Muscle of back (tissue), 11 donors: ENCODE data around the gene BAK1. TPM values are rescaled to one million over a fixed set of nuclear protein-coding genes. Genes with fewer than 3 reads are reported as not detected.
"Not testable (repeated sequence)": the region's sequence is repeated elsewhere in the genome, so short reads cannot be mapped to it uniquely, and the experiment has no call there.

Experiments
- DNase-seq, 3 donors: peaks; one replicate each; pipeline versions ENCODE4 v3.0.0 to v3.0.0-alpha.2; 2013
- polyA plus RNA-seq, 10 donors: library from polyadenylated mRNA; unstranded; fragments of 120-200 nt; gene quantifications; one replicate each; pipeline ENCODE4 v1.2.1, GENCODE V29; 2013; ENCODE audit not compliant: insufficient read length in 10 of 10

The BAK1 gene
- polyA plus RNA-seq, 10 donors: 14.4 to 20.8 (median 17.3) TPM

- DNase-seq: no peak
These were observed 30.0 kb upstream of the BAK1 start for GRCh38 chr6:33610067-33610466.

GRCh38 chr6:33609528-33609927 is 29.5 kb upstream of the BAK1 start:
- DNase-seq: no peak

- DNase-seq: no peak
These were observed 28.9 kb upstream of the BAK1 start for GRCh38 chr6:33609019-33609418.

GRCh38 chr6:33607784-33608161 is 27.7 kb upstream of the BAK1 start:
- no peak for DNase-seq

- DNase-seq: no peak
These were observed 27.2 kb upstream of the BAK1 start for GRCh38 chr6:33607126-33607783.

- DNase-seq: no peak
These were observed 26.6 kb upstream of the BAK1 start for GRCh38 chr6:33606642-33607041.

GRCh38 chr6:33604941-33605854 is 25.1 kb upstream of the BAK1 start:
- DNase-seq: no peak

GRCh38 chr6:33602180-33602579 is 22.1 kb upstream of the BAK1 start:
- DNase-seq: no peak

- DNase-seq: no peak
These were observed 20.7 kb upstream of the BAK1 start for GRCh38 chr6:33600761-33601160.

GRCh38 chr6:33599413-33599938 is 19.4 kb upstream of the BAK1 start:
- no peak for DNase-seq

GRCh38 chr6:33597551-33598322 is 17.7 kb upstream of the BAK1 start:
- DNase-seq: no peak

- not testable (repeated sequence) for DNase-seq
These were observed 16.8 kb upstream of the BAK1 start for GRCh38 chr6:33596894-33597293.

- no peak for DNase-seq
These were observed 15.1 kb upstream of the BAK1 start for GRCh38 chr6:33595001-33595846.

GRCh38 chr6:33593414-33593727 is 13.3 kb upstream of the BAK1 start:
- no peak for DNase-seq

- DNase-seq: no peak
These were observed 12.7 kb upstream of the BAK1 start for GRCh38 chr6:33592595-33593413.

GRCh38 chr6:33592280-33592594 is 12.2 kb upstream of the BAK1 start:
- no peak for DNase-seq

GRCh38 chr6:33591424-33592032 is 11.5 kb upstream of the BAK1 start:
- DNase-seq: no peak

- no peak for DNase-seq
These were observed 10.6 kb upstream of the BAK1 start for GRCh38 chr6:33590531-33591198.

GRCh38 chr6:33589731-33590530 is 9.9 kb upstream of the BAK1 start:
- peak; percentile 72 to 84 (median 76) for DNase-seq
